SU-DHL-6 (cell line): Measurements from ENCODE around the gene CCN6.

Experiments
- EZH2phosphoT487 ChIP-seq: fragments of 200-600 bp; sonication (generic), shearing (Covaris generic); conservative IDR thresholded peaks from 2 replicates; pipeline ENCODE4 v1.6.1; 2018; ENCODE audit warnings: mild to moderate bottlenecking, antibody characterized with exemption, low read length, moderate library complexity, mixed read lengths
- TF ChIP-seq, protein P1 (sequence below): fragments of 200-600 bp; sonication (generic); IDR thresholded peaks from one replicate; pipeline ENCODE4 v1.5.1; 2017; ENCODE audit warnings: antibody characterized with exemption, mild to moderate bottlenecking, low read length, moderate library complexity; ENCODE audit not compliant: insufficient read depth, poor library complexity, severe bottlenecking

DNA sequence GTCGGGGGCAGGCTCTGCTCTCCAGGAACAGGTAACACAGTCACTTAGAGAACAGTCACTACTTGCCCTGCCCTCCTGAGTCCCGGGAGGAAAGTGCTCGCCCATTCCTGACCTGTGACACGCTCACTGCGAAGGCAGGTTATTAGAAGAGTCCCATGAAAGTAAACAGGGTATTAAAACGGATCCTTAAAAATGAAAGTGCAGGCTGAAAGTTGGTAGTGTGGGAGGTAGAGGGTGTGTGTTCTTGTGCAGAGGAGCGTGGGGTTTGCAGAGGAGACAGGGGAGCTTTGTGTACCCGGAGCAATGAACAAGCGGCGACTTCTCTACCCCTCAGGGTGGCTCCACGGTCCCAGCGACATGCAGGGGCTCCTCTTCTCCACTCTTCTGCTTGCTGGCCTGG lies at the start of gene CCN6:
- TF ChIP-seq, protein P1, sequence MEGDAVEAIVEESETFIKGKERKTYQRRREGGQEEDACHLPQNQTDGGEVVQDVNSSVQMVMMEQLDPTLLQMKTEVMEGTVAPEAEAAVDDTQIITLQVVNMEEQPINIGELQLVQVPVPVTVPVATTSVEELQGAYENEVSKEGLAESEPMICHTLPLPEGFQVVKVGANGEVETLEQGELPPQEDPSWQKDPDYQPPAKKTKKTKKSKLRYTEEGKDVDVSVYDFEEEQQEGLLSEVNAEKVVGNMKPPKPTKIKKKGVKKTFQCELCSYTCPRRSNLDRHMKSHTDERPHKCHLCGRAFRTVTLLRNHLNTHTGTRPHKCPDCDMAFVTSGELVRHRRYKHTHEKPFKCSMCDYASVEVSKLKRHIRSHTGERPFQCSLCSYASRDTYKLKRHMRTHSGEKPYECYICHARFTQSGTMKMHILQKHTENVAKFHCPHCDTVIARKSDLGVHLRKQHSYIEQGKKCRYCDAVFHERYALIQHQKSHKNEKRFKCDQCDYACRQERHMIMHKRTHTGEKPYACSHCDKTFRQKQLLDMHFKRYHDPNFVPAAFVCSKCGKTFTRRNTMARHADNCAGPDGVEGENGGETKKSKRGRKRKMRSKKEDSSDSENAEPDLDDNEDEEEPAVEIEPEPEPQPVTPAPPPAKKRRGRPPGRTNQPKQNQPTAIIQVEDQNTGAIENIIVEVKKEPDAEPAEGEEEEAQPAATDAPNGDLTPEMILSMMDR: no peak
- no peak for TF ChIP-seq EZH2phosphoT487
